HEK293 (cell line): ENCODE measurements around the gene ADGRD2.

Experiments
- EGR2 ChIP-seq: fragments of 450-650 bp; formaldehyde crosslinking; IDR thresholded peaks from 2 replicates; pipeline ENCODE4 v1.5.1; 2016; ENCODE audit warnings: low read depth, missing biosample characterization, missing genetic modification characterization
- FEZF1 ChIP-seq: fragments of 450-650 bp; formaldehyde crosslinking; IDR thresholded peaks from 2 replicates; pipeline ENCODE4 v1.5.1; 2016; ENCODE audit warnings: missing biosample characterization, missing genetic modification characterization
- GLIS1 ChIP-seq: fragments of 450-650 bp; formaldehyde crosslinking; IDR thresholded peaks from 2 replicates; pipeline ENCODE4 v1.5.1; 2016; ENCODE audit warnings: missing biosample characterization, missing genetic modification characterization
- HOXC10 ChIP-seq: sonication (generic); formaldehyde crosslinking; IDR thresholded peaks from 2 replicates; pipeline ENCODE4 v1.8.1; 2023; ENCODE audit warnings: mild to moderate bottlenecking, missing genetic modification reagents
- INSM2 ChIP-seq: fragments of 450-650 bp; formaldehyde crosslinking; IDR thresholded peaks from 2 replicates; pipeline ENCODE4 v1.5.1; 2016; ENCODE audit warnings: missing biosample characterization, missing genetic modification characterization
- KLF8 ChIP-seq: fragments of 450-650 bp; formaldehyde crosslinking; IDR thresholded peaks from 2 replicates; pipeline ENCODE4 v1.5.1; 2016; ENCODE audit warnings: missing biosample characterization, missing genetic modification characterization
- PBX3 ChIP-seq: sonication (generic); formaldehyde crosslinking; IDR thresholded peaks from 2 replicates; pipeline ENCODE4 v1.8.1; 2022; ENCODE audit warnings: mild to moderate bottlenecking, moderate library complexity, missing genetic modification reagents
- PRDM10 ChIP-seq: fragments of 450-650 bp; formaldehyde crosslinking; IDR thresholded peaks from 2 replicates; pipeline ENCODE4 v1.5.1; 2016; ENCODE audit warnings: missing biosample characterization, missing genetic modification characterization
- SCRT2 ChIP-seq: fragments of 450-650 bp; formaldehyde crosslinking; IDR thresholded peaks from 2 replicates; pipeline ENCODE4 v1.5.1; 2016; ENCODE audit warnings: missing biosample characterization, missing genetic modification characterization
- TCF7L2 ChIP-seq: IDR thresholded peaks from 2 replicates; pipeline ENCODE4 v1.6.1; 2011; ENCODE audit warnings: low read depth, mild to moderate bottlenecking, inconsistent platforms, low read length, moderate library complexity, borderline replicate concordance
- YY1 ChIP-seq: fragments of 450-650 bp; formaldehyde crosslinking; IDR thresholded peaks from 2 replicates; pipeline ENCODE4 v1.5.1; 2018; ENCODE audit warnings: missing biosample characterization, missing genetic modification characterization
- ZBTB20 ChIP-seq: fragments of 450-650 bp; formaldehyde crosslinking; IDR thresholded peaks from 2 replicates; pipeline ENCODE4 v1.5.1; 2016; ENCODE audit warnings: missing biosample characterization, missing genetic modification characterization
- ZNF157 ChIP-seq: fragments of 450-650 bp; formaldehyde crosslinking; IDR thresholded peaks from 2 replicates; pipeline ENCODE4 v1.5.1; 2016; ENCODE audit warnings: missing biosample characterization, missing genetic modification characterization
- ZNF184 ChIP-seq: fragments of 450-650 bp; IDR thresholded peaks from 2 replicates; pipeline ENCODE4 v1.5.1; 2018; ENCODE audit warnings: missing biosample characterization, mild to moderate bottlenecking, missing genetic modification characterization
- ZNF239 ChIP-seq: fragments of 450-650 bp; formaldehyde crosslinking; IDR thresholded peaks from 2 replicates; pipeline ENCODE4 v1.5.1; 2016; ENCODE audit warnings: missing biosample characterization, missing genetic modification characterization
- ZNF274 ChIP-seq, 2 experiments: fragments of 200-500 bp in 1 of 2; fragments of 450-650 bp in 1 of 2; sonication (Bioruptor generic) in 1 of 2; formaldehyde crosslinking in 1 of 2; IDR thresholded peaks; 2 replicates each; pipeline versions ENCODE4 v1.5.1 to v1.6.1; 2014 to 2016; ENCODE audit warnings: borderline replicate concordance in 1 of 2, inconsistent platforms in 1 of 2, low read length in 1 of 2, missing biosample characterization in 1 of 2, missing genetic modification characterization in 1 of 2
- ZNF280D ChIP-seq: fragments of 450-650 bp; formaldehyde crosslinking; IDR thresholded peaks from 2 replicates; pipeline ENCODE4 v1.5.1; 2016; ENCODE audit warnings: missing biosample characterization, missing genetic modification characterization
- ZNF292 ChIP-seq: fragments of 450-650 bp; formaldehyde crosslinking; IDR thresholded peaks from 2 replicates; pipeline ENCODE4 v1.5.1; 2016; ENCODE audit warnings: low read depth, missing biosample characterization, missing genetic modification characterization, borderline replicate concordance
- ZNF302 ChIP-seq: fragments of 450-650 bp; formaldehyde crosslinking; IDR thresholded peaks from 2 replicates; pipeline ENCODE4 v1.5.1; 2016; ENCODE audit warnings: missing biosample characterization, missing genetic modification characterization, low read depth
- ZNF324 ChIP-seq: fragments of 450-650 bp; formaldehyde crosslinking; IDR thresholded peaks from 2 replicates; pipeline ENCODE4 v1.5.1; 2016; ENCODE audit warnings: missing biosample characterization, missing genetic modification characterization
- ZNF335 ChIP-seq: fragments of 450-650 bp; formaldehyde crosslinking; conservative IDR thresholded peaks from 2 replicates; pipeline ENCODE4 v1.5.1; 2016; ENCODE audit warnings: missing biosample characterization, missing genetic modification characterization
- ZNF449 ChIP-seq: fragments of 450-650 bp; formaldehyde crosslinking; IDR thresholded peaks from 2 replicates; pipeline ENCODE4 v1.5.1; 2017; ENCODE audit warnings: missing biosample characterization, mild to moderate bottlenecking, missing genetic modification characterization, moderate library complexity
- ZNF621 ChIP-seq: fragments of 450-650 bp; formaldehyde crosslinking; IDR thresholded peaks from 2 replicates; pipeline ENCODE4 v1.5.1; 2017; ENCODE audit warnings: missing biosample characterization, missing genetic modification characterization
- ZNF624 ChIP-seq: fragments of 450-650 bp; formaldehyde crosslinking; IDR thresholded peaks from 2 replicates; pipeline ENCODE4 v1.5.1; 2017; ENCODE audit warnings: missing biosample characterization, missing genetic modification characterization
- ZNF830 ChIP-seq: fragments of 450-650 bp; IDR thresholded peaks from 2 replicates; pipeline ENCODE4 v1.5.0; 2018; ENCODE audit warnings: missing biosample characterization, missing genetic modification characterization, low read depth, mild to moderate bottlenecking, moderate library complexity
- ZSCAN16 ChIP-seq: fragments of 450-650 bp; formaldehyde crosslinking; IDR thresholded peaks from 2 replicates; pipeline ENCODE4 v1.5.1; 2016; ENCODE audit warnings: missing biosample characterization, missing genetic modification characterization

ADGRD2 gene

GRCh38 chr9:124415102-124415851 is 35.0 kb upstream of the ADGRD2 start, which contains the start of gene PSMB7 (continued):
- TF ChIP-seq ZNF292 (tag by site-specific recombination): no peak
- TF ChIP-seq PRDM10 (tag by site-specific recombination): 0 out of 2 replicates have a peak, but pooled peaks have one; percentile 14
- no peak for TF ChIP-seq ZNF239 (tag by site-specific recombination)
- peak; percentile 71; the same call in 1 of the 2 replicates for TF ChIP-seq TCF7L2
- 0 out of 2 replicates have a peak, but pooled peaks have one; percentile 17 for TF ChIP-seq FEZF1 (tag by site-specific recombination)
- no peak; the same call in 1 of the 2 replicates for TF ChIP-seq ZNF449 (tag by site-specific recombination)
- no peak for TF ChIP-seq SCRT2
- TF ChIP-seq PBX3 (CRISPR knock-in tag): no peak
- peak; percentile 31; the same call in 1 of the 2 replicates for TF ChIP-seq ZNF335
- TF ChIP-seq ZNF302 (tag by site-specific recombination): no peak
- TF ChIP-seq GLIS1 (tag by site-specific recombination): no peak
- no peak for TF ChIP-seq ZNF184 (tag by site-specific recombination)
- TF ChIP-seq ZNF621 (tag by site-specific recombination): no peak
- TF ChIP-seq EGR2 (tag by site-specific recombination): 0 out of 2 replicates have a peak, but pooled peaks have one; percentile 27
- TF ChIP-seq ZNF157: no peak
- peak; percentile 60 for TF ChIP-seq KLF8 (tag by site-specific recombination)
- no peak for TF ChIP-seq ZNF624 (tag by site-specific recombination)
- TF ChIP-seq ZNF830 (tag by site-specific recombination): no peak
- peak; percentile 89 for TF ChIP-seq YY1 (tag by site-specific recombination)
- TF ChIP-seq ZNF280D (tag by site-specific recombination): no peak
- TF ChIP-seq INSM2 (tag by site-specific recombination): no peak
- TF ChIP-seq ZSCAN16: no peak
- TF ChIP-seq ZNF324: peak; percentile 67
- TF ChIP-seq ZBTB20 (tag by site-specific recombination): no peak
- no peak for TF ChIP-seq HOXC10 (CRISPR knock-in tag)
- no peak for TF ChIP-seq ZNF274 (IDR thresholded peaks at IDR 0.05; ENCODE audit: low read length)
- TF ChIP-seq ZNF274 (tag by site-specific recombination; IDR thresholded peaks at IDR 0.05; ENCODE audit: borderline replicate concordance): no peak
